ENCODE measurements around the gene WIPF2. TPM values are rescaled to one million over a fixed set of nuclear protein-coding genes. Genes with fewer than 3 reads are reported as not detected.
A peak's percentile ranks its signal among the peaks of the same experiment; 100 is the strongest.
"Not testable (repeated sequence)": the region's sequence is repeated elsewhere in the genome, so short reads cannot be mapped to it uniquely, and the experiment has no call there.

The WIPF2 gene
- total RNA-seq, 1 donor from 2014 or later: 12.5 TPM

GRCh38 chr17:40209404-40210093 lies 9.6 kb upstream of the WIPF2 start:
- no peak for TF ChIP-seq CTCF (conservative IDR thresholded peaks at IDR 0.05; ENCODE audit: low read depth, low read length)
- DNase-seq (ENCODE audit: low read depth): no peak

GRCh38 chr17:40213914-40214313 lies 5.2 kb upstream of the WIPF2 start:
- DNase-seq (ENCODE audit: low read depth); H3K4me3 ChIP-seq (ENCODE audit: low read depth, low read length): not testable (repeated sequence)

More at GRCh38 chr17:40209404-40210093, 9.6 kb upstream of the WIPF2 start:
- no peak overlapping the region for H3K4me3 ChIP-seq (ENCODE audit: low read depth, low read length)

- H3K4me3 ChIP-seq (ENCODE audit: low read depth, low read length): peak overlapping the region; percentile 92
- no peak for DNase-seq (ENCODE audit: low read depth)
- TF ChIP-seq CTCF (conservative IDR thresholded peaks at IDR 0.05; ENCODE audit: low read depth, low read length): no peak
Measured at GRCh38 chr17:40218006-40218739, 931 bp upstream of the WIPF2 start.

GRCh38 chr17:40219594-40220338 lies 662 bp downstream of the WIPF2 start:
- no peak for DNase-seq (ENCODE audit: low read depth)
- no peak for TF ChIP-seq CTCF (conservative IDR thresholded peaks at IDR 0.05; ENCODE audit: low read depth, low read length)
- H3K4me3 ChIP-seq (ENCODE audit: low read depth, low read length): peak overlapping the region; percentile 92

- TF ChIP-seq CTCF (conservative IDR thresholded peaks at IDR 0.05; ENCODE audit: low read depth, low read length): no peak
- H3K4me3 ChIP-seq (ENCODE audit: low read depth, low read length): peak overlapping the region; percentile 37
- no peak for DNase-seq (ENCODE audit: low read depth)
Measured at GRCh38 chr17:40224718-40225550, 5.8 kb downstream of the WIPF2 start.

- H3K4me3 ChIP-seq (ENCODE audit: low read depth, low read length); DNase-seq (ENCODE audit: low read depth): not testable (repeated sequence)
Measured at GRCh38 chr17:40229146-40229545, 10.0 kb downstream of the WIPF2 start.

- no peak for DNase-seq (ENCODE audit: low read depth)
- TF ChIP-seq CTCF (conservative IDR thresholded peaks at IDR 0.05; ENCODE audit: low read depth, low read length): no peak
- no peak overlapping the region for H3K4me3 ChIP-seq (ENCODE audit: low read depth, low read length)
Measured at GRCh38 chr17:40230670-40231069, 11.6 kb downstream of the WIPF2 start.

GRCh38 chr17:40231928-40232327 lies 12.8 kb downstream of the WIPF2 start:
- H3K4me3 ChIP-seq (ENCODE audit: low read depth, low read length): not testable (repeated sequence)

More at GRCh38 chr17:40231928-40232327, 12.8 kb downstream of the WIPF2 start:
- DNase-seq (ENCODE audit: low read depth): not testable (repeated sequence)
